GM21717 (cell line): ENCODE data around the gene PRKAG2.
"Not testable (repeated sequence)": the region's sequence is repeated elsewhere in the genome, so short reads cannot be mapped to it uniquely, and the experiment has no call there.

Source experiments
- ATAC-seq: cut with Tn5 transposase; IDR thresholded peaks from one replicate; pipeline ENCODE4 v1.9.1; 2021; ENCODE audit warnings: mild to moderate bottlenecking, moderate library complexity; ENCODE audit not compliant: unreplicated experiment

PRKAG2 gene

DNA sequence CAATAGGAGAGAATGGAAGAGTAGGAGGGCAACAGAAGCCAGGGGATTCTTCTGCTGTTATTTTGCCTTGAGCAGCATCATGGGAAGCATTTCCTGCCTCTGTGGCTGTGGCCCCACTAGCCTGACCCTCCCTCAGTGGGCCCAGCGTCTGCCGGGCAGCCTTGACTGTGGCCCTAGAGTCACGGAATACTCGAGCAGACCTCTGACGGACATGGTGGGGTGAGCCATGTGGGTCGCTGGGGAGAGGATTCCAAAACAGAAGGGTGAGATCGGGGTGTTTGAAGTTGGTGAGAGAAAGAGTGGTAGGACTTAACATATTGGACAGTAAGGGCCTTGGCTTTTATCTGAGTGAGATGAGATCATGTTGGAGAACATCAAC is 8.3 kb upstream of the PRKAG2 start:
- ATAC-seq, result no peak

DNA sequence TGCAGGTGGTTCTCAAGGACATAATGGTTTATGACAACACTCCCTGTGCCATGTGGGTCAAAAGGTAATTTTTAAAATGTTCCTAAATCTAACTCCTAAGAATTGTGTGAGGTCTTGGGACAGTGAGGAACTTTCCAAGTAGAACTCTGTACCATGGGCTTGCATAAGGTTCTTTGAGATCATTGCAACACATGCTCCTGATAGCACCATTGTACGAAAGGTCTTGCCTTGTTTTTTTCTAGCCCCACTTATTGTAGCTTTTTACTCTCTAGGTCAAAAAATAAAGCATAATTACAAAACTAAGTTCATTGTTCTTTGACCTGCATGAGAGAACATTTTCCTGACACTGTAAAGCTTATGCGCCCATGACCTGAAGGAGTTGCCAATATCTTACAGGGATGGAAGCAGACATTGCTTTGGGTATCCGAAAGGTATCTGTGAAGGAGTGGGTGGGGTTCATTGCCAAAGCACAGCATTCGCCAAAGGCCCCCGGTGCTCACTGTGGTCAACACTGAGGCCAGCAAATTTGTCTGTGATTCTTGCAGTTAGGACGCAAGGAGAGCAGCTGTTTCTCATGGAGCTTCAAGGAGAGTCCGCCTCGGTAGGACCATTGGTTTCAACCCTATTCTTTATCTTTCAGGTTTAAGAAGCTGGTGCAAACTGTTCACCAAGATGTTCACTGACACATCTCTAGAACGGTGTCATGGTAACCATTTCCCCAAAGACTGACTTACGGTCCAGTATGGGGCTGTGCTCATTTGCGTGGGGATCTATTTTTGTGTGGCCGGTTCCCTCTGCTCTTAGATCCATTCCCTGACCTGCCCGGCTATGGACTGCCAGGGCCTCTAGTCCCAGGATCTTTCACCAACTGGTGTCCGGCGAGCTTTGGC is 7.6 kb upstream of the PRKAG2 start:
- ATAC-seq, result no peak

DNA sequence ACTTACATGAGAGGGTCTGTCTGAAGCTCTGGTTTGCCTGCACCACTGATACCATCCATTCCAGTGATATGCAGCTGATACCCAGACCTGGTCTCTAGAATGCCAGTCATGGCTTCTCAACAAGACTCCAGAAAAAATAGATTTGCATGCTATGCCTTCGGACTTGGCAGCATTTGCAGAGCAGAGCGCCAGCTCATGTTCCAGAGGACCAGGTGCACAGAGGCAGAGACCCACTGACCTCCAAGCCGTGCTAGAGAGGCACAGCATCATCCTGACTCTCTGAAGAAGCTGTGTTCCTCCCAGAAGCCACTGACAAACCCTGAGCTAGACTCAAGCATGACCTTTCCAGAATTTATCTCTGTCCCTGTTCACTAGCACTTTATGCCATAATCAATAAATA is 6.9 kb upstream of the PRKAG2 start:
- ATAC-seq, result no peak

DNA sequence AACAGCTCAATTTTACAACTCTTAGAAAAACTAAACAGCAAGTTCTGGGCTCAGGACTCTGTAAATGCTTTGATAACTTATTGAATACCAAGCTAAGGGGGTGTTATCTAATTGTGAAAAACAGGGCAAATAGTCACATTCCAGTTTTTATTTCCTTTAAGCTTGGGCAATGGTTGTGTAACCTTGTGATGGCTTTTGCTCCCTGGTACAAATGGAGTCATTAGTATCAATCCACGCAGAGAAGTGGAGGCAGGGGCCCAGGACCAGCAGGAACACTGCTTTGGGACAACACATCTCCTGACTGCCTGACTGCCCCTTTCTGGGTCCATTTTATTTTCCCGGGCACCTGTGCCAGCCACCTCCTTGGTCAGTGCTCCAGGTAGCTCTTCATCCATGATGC is 5.8 kb upstream of the PRKAG2 start:
- ATAC-seq, result no peak

DNA sequence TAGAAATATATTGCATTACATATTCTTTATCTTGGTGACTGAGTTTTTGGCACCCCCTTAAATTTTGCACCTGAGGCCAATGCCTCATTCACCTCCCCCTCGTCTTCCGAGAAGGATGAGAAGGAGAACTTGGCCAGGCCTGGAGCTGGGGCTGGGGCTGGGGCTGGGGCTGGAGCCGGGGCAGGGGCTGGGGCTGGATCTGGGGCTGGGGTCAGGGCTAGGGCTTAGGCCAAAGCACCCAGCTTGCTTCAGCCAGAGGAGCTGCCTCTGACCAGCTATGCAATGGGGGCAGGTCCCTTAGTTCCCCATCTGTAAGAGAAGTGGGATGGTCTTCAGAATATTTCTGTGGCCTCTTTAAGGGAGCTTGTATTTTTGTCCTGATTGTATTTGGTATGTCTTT is 3.8 kb upstream of the PRKAG2 start:
- ATAC-seq, result no peak

DNA sequence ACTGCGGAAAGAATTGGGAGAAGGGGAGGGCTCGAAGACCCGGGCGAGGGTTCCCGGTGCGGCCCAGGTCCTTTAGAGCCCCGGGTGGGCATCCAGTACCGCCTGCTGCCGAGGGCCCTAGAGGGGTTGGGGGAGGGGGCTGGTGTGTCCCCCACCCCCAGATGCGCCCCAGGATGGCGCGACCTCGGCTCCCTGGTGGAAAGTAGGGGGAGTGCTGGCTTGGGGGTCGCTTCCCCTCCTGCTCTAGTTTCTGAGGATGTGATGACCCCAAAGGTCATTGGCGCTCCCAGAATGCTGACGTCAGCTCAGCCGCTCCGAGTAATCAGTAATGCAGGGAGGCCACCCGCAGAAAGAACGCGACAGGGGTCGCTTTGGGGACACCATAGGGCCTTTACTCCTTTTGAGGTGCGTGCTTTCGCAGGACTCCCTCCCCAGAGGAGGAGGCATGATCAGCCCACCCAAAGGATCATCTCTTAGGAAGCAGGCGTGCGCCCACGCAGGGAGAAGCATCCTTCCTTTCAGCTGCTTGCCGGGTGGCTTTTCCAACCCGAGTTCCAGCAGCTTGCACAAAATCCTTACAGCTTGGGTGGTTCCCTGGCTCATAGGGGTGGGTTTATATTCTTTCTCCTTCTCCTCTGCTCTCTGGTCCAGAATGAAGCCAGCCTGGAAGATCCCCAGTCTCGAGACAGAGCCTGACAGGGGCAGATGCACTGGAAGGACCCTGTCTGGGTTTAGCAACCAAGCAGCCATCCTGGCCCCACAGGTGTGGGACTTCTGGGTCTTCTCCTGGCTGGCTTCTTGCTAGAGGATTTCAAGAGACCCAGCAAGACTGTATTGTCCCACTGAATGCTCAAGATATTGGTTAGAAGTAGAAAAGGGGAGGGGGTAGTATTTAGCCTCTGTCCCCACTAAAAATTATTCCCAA is 1.3 kb upstream of the PRKAG2 start:
- ATAC-seq, result no peak

DNA sequence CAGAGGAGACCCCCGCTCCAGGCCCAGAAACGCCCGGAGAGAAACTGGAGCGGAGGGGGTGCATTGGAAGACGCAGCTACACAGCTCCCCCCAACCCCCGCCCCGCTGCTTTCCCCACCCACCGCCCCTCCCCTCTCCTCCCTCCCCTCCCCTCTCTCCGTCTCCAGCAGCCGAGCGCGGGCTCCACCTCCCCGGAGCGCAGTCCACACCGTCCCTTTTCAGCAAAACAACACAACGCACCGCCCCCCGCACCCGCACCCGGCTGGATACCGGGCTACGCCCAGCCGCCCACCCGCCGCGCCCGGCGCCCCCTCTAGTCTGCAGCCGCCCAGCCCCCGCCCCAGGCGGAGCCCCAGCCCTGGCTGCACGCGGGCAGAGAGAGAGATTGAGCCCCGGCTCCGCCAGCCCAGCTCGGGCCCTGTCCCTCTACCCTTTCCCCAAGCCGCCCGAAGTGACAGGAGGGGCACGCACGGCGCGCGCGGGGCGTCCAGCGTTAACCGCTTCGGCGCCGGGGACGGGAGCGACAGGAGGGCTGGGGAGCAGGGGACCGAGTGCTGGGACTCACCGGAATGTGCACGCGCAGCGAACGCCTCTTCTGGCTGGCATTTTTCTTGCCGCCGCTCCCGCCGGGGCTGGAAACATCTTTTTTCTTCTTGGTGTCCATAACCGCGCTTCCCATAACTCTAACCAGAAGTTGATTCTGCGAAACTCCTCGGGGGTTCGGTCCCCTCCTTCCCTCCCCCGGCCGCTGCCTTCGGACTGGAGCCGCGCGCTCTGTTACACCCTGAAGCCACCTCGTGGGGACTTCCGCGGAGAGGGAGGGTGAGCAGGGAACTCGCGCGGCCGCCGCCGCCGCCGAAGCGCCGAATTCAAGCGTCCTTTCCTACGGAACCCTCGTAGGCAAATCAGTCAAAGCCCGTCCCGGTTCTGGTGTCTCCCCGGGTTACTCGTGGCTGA is 695 bp downstream of the PRKAG2 start:
- ATAC-seq, result no peak

DNA sequence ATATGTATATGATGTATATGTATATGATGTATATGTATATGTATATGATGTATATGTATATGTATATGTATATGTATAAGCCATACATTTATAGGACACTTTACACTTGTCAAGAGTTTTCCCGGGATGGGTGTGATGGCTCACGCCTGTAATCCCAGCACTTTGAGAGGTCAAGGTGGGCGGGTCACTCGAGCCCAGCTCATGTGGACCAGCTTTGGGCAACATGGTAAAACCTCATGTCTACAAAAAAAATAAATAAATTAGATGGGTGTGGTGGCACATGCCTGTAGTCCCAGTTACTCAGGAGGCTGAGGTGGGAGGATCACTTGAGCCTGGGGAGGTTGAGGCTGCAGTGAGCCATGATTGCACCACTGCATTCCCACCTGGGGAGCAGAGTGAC is 2.4 kb downstream of the PRKAG2 start:
- not testable (repeated sequence) for ATAC-seq

DNA sequence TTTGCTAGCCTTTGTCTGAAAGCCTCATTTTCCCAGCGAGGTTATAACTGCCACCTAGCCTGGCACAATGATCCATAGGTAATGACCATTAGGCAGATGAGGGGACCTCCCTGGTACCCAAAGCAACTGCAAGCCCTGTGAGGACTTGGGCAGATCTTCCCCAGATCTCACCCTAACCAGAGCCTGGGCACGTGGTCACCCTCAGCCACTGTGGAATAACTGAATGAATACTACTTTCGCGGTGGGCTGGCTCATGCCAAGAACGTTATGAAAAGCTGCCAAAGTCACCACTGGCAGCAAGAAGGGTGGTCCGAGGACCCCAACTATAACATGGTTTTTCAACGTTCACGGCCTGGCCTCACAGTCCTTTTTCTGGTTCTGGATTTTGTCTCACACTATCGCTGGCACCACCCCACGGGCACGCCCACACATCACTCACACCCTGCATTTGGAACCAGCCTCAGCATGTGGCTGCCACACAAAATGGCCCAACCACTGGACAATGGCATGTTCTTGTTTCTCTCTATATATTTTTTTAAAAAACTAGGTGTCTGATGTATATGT is 3.4 kb downstream of the PRKAG2 start:
- no peak for ATAC-seq

DNA sequence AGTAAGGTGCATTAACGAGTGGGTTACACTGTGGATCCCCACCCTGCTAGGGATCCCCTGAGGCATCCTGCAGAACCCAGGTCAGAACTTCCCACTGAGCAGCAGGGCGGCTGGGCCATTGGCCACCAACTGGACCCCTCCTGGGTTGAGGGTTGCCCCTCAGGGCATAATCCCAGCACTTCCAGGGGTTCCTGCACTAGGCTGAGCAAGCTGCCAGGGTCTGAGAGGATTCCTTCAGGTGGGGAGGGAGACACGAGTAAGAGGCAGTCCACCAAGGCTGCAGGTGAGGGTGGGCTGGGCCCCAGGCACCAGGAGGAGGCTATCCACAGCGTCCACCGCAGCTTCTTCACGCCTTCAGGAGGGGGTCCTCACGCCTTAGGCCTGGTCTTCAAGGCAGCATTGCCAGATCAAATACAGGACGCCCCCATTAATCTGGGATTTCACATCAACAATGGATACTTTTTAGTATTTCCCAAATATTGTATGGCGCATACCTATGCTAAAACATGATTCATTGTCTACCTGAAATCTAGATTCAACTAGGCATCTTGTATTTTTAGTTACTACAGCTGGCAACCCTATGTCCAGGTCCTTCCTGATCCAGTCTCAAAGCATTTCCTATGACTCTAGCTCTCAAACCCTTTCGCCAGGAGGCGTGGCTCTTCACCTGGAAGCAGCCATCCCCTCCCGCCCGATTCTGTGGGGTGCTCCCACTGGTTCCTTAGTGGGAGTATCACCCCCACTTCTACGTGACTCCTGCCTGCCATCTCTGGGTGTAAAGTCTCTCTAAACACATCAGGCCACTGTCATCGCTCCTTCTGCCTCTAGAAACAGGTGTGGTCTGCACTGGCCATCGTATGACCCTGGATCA is 4.1 kb downstream of the PRKAG2 start:
- no peak for ATAC-seq

DNA sequence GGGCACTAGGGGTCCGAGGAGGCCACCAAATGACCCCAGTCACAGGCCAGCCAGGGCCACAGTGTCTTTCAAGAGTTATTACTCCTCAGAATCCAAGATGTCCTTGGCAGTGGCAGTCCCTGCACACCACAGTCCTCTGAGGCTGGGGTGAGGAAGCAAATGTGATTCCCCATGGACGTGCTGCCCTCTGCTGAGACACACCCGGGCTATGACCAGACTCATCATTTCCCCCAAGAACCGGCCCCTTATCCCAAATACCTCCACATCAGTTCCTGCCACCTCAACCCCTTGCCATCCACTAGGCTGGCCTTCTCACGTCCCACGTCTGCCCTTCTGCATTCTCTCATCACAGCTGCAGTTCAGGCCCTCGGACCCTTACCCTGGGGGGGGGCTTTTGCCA is 5.0 kb downstream of the PRKAG2 start:
- no peak for ATAC-seq

DNA sequence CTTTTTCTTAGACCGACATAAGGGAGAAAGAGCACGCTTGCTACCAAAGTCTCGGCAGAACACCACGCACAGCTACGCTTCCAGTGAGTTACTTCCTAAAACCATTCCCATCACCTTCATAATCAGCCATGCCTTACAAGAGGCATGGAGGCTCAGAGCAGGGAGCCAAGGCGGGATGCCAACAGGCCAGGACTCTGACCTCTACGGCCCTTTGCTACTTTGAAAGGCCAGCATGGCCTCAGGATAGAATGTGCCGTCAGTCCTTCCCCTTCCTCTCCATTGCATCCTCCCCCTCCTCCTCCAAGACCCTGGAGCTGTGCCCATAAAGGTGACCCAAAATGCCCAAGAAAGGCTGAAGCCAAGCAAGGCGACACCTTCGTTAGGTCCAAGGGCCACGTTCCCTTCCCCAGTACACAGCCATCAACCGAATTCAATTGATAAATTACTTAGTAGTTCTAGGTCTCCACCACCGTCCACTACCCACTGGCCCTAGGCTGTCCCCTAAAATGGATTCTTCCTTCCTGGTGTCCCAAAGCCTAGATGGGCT is 5.7 kb downstream of the PRKAG2 start:
- ATAC-seq, result no peak

DNA sequence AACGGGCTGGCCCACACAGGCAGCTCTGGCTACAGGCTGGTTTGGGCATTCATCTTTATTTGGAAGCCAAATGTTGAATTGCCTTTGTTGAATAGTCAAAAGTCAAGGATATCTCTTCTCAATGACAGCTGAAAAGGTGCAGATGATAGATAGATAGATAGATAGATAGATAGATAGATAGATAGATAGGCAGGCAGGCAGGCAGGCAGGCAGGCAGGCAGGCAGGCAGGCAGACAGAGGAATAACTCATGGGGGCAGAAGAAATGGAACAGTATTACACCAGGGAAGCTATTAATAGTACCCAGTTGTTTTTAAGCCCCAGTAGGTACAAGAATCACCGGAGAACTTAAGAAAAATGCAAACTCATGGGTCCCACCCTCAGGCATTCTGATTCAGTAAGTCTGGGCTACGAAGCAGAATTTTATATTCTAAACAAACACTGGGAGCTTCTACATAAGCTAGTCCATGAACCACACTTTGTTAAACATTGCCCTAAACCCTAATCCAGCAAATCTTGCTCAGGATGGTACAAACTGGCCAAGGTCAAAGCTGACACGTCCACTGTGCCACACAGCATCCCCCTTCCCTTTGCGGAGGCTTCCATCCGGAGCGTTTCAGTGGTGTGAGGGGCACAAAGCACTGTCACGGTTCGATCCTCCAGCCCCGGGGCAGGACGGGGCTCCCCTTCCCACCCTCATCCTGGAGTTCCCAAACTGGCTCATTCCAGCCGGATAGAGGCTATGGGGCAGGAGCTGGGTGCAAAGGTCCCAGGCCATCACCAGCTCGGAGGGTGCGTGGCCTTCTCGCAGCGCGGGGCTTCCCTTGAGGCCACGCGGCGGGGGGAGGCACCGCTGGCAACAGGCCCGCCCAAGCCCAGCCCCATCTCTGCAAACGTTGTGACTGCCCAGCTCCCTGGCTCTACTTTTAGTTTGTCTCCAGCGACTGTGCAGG is 6.7 kb downstream of the PRKAG2 start:
- no peak for ATAC-seq

DNA sequence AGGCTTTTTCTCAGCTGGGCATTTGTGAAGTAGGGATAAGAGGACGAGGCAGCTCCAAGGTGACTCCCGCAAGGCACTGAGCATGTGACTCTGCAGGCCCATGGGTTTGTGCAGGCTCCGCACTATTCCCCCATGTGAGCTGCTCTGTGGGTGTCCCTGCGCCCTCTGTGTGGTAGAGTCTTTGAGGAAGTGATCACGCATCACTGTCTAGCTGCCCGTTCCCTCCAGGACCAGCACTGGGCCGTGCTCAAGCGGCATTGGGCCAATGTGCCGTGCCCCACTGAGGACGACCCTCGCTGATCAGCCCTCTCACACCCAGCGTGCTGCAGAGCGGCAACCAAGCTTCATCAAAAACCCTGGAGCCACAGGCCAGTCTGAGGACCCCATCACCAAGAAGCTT is 7.5 kb downstream of the PRKAG2 start:
- no peak for ATAC-seq

DNA sequence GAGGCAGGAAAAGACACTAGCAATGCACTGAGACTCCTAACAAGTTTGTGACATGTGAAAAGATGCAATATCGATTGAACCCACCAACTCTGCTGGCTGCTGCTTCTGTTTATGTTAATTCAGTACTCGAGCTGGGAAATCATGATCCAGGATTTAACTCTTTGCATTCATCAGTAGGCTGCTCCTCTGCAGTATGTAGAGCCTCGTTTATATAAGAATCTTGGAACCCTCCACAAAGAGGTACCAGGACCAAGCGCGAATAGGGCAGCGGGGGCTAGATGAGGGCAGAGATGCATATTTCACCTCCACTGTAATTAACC is 7.8 kb downstream of the PRKAG2 start:
- ATAC-seq, result no peak

DNA sequence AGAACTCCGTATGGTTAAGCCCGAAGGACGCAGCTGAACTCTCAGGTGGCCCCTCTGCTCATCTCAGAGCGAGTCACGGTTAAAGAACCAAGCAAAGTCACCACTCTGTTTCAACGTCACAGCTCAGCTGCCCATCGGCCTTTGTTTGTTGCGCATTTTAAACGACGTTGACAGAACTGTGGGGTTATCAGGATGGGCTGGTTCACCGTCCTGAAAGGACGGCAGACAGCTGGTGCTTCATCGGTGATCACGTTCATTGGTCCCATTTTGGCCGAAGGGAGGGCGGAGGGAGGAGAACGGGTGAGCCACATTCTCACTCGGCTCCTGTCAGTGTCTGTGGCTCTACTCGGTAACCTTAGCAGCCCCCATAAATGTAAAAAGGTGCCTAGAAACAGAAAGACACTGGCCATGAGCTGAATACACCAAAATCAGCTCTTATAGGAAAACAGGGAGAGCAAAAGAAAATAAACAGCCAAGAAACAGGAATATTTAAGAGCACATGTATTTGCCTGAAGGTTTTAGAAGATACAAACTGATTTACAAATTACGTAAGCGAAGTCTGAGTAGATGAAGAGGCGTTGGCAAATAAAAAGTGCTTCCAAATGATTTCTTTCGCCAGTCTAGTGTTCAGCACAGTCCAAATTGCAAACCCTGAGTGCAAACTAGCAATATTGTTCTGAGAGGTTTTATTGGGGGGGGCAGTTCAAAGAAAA is 8.4 kb downstream of the PRKAG2 start:
- no peak for ATAC-seq

DNA sequence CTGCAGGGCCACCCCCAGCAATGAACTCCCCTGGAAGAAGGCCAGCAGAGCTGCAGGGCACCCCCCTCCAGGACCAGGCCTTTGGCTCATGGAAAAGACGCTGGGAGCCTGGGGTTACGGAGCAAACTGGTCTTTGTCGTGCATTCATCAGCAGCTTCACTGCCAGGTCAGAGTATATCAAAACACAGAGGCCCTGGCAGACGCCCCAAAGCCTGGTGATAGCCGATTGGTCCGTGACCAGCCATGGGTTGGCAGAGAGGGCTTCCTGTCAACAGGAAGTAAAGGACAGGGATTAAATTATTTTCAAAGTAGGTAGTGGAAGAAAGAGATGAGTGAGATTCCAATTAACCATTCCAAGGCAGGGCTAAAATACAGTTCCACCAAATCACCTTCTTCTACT is 9.0 kb downstream of the PRKAG2 start:
- ATAC-seq, result no peak
